HG03565 (cell line): ENCODE measurements around the gene SH3GL3.

Experiments used
- ATAC-seq: cut with Tn5 transposase; IDR thresholded peaks from one replicate; pipeline ENCODE4 v1.9.1; 2021; ENCODE audit warnings: mild to moderate bottlenecking, moderate library complexity; ENCODE audit not compliant: unreplicated experiment

SH3GL3 gene

DNA sequence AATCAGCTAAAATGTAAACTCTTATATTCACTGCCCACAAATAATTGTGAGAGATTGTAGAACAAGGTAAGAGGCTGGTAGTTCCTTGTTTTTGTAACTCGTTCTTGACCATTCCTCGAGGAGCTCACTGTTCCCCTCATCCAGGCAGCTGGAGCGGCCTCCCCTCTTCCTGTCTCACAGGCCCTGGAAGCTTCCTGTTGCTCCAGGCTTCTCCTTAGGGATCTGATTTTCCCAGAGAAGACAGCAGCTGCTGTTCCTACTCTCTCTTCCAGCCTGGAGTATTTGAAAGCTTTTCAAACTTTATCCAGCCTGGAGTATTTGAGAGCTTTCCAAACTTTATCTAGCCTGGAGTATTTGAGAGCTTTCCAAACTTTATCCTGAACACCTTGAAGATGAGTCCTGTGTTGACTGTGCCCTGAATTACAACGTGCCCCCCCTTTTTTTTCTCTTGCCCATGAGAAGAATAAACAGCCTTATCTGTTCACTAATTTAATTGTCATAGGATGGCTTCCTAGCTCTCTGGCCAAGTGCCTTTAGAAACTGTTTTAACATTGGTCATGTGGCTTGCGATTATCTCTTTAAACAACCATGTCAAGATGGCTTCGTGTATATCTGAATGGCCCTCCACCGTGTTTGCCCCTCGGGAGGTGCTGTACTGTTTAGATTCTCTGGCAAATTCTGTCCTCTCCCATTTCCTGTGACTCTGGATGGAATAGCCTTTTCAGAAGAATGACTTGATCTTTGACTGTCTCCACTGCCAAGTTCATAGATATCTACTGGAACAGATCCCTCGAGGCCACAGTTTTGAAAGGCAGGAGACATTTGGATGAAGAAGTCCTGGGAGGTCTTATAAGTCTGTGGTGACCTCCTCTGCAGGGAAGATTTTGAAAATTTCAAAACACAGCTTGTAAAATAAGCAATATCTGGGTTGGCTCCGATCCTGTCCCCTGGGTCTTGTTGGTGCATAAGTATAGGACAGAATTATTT, 211.6 kb downstream of the SH3GL3 start:
- no peak for ATAC-seq

DNA sequence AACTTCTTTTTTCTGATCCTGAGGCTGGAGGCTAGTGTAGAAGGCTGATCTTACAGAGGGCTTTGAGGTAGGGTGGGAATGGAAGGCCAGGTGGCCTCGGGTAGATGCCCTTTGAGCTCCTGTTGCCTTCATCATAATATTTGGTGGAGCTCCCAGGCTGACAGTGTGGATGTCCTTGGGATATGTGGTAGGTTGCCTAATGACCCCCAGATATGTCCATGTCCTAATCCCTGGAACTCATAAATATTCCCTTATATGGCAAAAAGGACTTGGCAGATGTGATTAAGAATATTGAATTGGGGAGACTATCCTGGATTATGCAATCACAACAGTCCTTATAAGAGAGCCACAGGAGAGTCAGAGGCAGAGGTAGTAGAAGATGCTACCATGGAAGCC, 212.3 kb downstream of the SH3GL3 start:
- no peak for ATAC-seq

DNA sequence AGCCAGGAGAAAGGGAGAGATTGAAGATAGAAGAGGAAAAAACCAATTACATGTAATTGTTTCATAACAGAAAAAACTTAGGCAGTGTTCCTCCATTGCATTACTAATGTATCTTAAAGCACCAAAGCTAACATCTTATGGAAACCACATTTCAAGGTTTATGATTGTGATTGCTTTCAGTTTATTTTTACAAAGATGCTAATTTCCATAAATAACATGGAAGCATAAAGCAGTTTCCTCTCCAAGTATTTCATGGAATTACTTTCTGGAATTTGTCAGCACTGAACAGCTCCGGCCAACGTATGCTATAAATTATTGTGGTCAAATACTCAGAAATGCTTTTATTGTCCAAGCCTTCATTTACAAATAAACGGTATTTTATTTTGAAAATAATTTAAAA, 218.3 kb downstream of the SH3GL3 start:
- no peak for ATAC-seq
